NCI-H2196 treated with DMSO at 0.1 percent for 48 hours (cell line): ENCODE data around the gene PRKX.
"Not testable (repeated sequence)": the region's sequence is repeated elsewhere in the genome, so short reads cannot be mapped to it uniquely, and the experiment has no call there.

Source experiments
- DNase-seq: peaks from one replicate; lab custom pipeline; 2025; ENCODE audit not compliant: unreplicated experiment; lab: John Stamatoyannopoulos, UW

The PRKX gene

DNA sequence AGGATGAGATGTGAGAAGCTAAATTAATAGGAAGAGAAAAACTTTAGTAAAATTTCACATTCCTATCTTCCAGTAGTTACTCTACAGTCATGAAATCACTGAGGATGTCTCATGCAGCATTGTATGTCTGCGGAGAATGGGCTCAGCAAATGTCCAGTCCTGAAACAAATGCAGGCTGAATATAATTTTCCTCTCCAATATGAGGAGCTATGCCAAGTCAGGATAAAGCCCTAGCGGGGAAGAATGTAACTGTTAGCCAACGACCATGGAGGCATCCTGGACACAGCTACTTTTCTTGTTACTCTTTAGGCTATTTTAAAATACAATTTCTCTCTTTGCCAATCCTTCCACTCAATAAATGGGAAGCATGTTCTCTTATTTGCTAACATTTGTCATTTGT is 127.7 kb downstream of the PRKX start:
- no peak for DNase-seq

- DNase-seq, result no peak
Observed at GRCh38 chrX:3584415-3584996, 128.9 kb downstream of the PRKX start.

DNA sequence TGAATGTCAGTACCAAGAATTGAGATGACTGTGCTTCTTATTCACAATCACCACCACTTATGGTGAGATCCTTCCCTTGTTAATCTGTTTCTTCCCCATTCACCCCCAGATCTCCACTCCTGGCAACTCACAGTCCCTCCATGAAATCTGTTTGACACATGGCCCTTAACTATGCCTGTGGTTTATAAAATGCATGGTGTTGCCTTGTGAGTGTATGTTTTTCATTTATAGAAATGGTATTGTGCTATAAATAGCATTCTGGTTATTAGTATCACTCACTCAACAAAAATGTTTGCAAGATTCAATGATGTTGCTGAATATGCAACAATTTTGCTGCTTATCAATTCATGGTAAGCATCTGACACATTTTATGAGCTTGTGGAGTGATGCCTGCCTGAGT is 131.0 kb downstream of the PRKX start:
- no peak for DNase-seq

DNA sequence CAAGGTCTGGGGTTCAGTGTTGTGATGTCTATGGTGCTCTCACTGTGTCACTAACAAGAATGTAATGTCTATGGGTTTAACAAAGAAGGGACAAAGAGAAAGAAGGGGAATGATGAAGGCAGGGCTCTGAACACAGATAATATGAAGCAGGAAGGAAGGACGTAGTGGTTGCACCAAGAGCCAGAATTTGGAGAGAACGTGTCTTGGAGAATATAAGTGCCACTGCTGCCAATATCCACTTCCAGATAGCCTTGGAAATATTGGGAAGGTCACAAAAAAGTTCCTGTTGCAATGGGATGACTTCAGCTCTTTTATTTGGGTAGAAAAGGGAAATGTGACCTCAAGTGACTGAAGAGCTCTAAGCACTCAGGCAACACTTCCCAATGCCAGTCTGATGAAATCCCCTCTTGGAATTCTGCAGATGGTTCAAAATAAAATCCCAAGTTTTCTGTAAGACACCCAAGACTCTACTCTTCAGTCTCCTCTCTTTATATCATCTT is 131.8 kb downstream of the PRKX start:
- no peak for DNase-seq

- no peak for DNase-seq
Observed at GRCh38 chrX:3577551-3577950, 135.9 kb downstream of the PRKX start.

DNA sequence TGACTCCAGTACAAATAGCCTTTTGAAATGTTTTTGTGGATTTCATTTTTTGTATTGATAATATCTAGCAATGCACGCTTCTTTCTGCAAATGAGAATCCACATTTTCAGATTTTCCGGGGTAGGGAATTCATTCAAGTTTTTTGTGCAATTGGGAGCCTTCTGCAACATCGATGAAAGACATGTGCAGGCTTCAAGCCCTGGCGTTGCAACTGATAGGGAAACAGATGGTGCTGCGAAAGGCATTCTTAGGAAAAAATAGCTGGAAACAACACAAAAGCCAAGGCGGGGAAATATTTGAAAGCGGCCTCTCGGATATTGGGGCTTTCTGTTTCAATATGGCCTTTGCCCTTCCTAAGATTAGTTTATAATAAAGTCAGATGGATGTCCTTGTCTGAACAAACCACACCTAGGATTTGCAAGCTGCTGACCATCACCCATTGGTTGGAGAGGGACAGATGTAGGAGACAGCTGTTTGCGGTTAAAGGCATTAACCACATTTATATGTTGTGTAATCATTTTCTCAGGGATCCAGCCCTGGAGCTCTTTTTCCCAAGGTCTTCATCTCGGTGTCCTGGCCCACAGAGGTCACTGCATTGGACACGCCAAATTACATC is 136.5 kb downstream of the PRKX start:
- no peak for DNase-seq

- DNase-seq, result no peak
Observed at GRCh38 chrX:3567686-3568085, 145.8 kb downstream of the PRKX start.

GRCh38 chrX:3563451-3563850 is 150.0 kb downstream of the PRKX start:
- no peak for DNase-seq

DNA sequence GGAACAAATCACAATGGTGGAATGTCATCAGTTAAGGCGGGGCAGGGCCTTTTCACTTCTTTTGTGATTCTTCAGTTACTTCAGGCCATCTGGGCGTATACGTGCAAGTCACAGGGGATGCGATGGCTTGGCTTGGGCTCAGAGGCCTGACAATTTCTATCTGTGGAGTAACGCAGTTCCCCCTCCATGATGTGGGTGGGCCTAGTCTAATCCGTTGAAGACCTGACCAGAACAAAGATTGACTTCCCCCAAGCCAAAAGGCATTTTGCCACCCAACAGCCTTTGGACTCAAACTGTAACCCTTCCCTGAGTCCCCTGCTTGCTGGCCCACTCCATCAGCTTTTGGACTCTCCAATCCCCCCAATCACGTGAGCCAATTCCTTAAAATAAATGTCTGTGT is 153.4 kb downstream of the PRKX start:
- not testable (repeated sequence) for DNase-seq
